Suppressor macrophage treated with lipopolysaccharide for 4 hours (primary cell): Measurements from ENCODE around the gene EPGN.

Source experiments
- DNase-seq: peaks from one replicate; pipeline ENCODE4 v3.0.0-alpha.2; 2020

Gene EPGN, protein sequence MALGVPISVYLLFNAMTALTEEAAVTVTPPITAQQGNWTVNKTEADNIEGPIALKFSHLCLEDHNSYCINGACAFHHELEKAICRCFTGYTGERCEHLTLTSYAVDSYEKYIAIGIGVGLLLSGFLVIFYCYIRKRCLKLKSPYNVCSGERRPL

DNA sequence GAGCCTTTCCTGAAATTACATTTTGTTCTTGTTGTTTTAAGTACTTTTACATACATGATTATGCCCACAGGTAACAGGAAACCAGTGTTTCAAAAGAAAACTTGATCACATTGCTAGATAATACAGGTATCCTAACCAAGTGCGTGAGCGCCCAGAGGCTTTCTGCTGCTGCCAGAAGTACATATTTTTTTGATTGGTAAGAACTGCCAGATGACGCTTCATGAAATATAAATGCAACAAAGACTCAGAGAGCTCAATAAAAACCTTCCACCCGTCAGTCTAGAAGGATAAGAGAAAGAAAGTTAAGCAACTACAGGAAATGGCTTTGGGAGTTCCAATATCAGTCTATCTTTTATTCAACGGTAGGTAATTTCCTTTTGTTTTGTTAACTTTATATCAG lies at the start of gene EPGN:
Gene EPGN (plus strand): TSS at position 256 of the 400 bp plus-strand sequence. CDS start 64 bp downstream, at position 320.
- no peak for DNase-seq

DNA sequence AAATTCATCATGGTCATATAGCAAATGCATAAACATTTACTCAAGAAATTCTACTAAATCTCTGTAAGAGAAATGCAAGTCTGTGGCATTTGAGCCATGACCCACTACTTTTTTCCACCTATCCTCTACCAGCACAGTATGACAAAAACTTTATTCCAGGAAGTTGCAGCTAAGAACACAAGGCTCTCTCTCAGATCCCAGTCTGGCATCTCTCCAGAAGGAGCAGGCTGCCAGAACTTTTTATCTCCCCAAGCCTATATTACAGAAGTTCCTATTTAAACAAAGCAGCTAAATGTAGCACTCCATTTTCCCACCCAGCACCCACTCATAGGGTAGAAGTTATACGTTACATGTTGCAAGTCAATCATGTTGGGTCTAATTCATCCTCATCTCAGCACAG lies 49.3 kb upstream of the EPGN start:
- DNase-seq = no peak

DNA sequence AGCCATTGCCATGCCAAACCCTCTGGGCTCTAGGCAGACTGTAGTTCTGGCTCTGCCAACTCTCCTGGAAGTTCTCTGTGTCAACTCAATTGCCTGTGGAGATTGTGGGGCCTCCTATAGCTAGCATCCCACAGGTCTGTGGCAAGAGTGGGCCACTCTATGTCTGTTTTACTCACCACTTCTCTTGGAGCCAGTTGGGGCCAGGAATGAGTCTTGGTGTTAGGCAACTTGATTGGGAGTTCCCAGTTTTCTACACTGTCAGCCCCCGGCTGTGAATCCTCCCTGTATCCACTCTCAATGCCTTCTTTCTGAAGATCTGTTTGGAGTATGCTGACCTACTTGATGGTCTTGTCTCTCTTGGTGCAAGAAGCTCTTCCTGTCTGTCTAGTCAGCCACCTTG lies 48.2 kb upstream of the EPGN start:
- DNase-seq = peak; percentile 23

DNA sequence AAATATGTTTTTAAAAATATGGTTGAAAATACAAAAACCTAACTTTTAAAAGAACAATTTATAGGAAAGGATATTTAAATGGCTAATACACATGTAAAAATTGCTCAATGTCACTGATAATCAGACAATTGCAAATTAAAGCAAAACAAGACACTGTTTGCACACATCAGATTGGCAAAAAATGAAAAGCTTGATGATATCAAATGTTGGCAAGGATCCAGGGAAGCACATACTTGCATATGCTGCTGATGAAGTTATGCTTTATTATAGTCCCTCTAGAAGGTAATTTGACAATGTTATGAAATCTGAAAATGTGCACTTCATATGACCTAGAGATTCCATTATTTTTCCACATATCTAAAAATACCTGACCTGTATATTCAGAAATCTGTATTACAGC lies 45.7 kb upstream of the EPGN start:
- peak; percentile 30 for DNase-seq

DNA sequence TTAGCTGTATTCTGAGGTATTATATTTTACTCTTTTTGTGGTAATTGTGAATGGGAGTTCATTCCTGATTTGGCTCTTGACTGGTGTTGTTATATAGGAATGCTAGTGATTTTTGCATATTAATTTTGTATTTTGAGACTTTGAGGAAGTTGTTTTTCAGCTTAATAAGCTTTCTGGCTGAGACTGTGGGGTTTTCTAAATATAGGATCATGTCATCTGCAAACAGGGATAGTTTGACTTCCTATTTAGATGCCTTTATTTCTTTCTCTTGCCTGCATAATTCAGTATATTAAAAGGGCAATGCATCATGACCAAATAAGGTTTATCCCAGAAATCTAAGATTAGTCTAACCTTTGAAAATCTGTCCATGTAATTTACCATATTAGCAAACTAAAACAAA lies 44.7 kb upstream of the EPGN start:
- DNase-seq = peak; percentile 19

DNA sequence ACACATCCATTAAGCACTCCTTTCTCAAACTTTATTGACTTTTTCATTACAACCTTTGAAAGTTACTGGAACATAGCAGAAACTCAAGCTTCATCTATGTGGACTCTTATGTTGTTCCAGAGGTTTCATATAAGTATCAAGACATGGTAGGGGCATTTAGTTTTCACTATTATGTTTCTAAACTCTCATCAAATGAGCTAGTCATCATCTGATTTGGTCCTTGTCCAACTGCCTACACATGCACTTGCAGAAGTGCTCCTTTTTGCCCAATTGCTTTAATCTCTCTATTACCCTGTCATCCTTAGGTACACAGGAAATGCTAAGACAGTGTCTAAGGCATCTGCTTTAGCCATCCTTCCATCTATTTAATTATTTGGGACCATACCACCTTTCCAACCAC lies 42.2 kb upstream of the EPGN start:
- peak; percentile 34 for DNase-seq

DNA sequence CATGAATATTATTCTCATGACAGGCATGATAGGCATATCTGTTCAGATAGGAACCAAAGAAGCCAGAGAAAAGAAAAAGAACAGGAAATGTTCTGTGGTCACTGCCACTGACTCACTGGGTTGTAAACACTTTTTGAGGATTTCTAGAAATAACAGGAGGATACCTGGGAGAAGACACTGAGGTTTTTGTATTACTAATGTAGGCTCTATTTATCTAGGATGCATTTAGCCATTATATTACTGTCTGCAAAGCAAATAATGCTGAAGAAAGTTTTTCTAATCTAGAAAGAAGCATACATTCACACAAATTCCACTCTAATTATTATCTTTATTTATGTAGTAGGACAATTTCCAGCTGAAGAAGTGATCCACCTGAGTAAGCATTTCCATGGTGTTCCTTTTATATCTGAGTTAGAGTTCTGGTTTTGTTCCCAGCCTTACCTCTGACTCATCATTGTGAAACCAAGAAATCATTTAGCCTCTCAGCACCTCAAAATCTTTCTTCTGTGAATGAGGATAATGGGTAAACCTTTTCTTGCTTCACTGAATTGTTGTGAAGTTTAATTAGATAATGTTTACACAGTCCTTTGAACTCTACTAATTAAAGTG lies 40.2 kb upstream of the EPGN start:
- peak; percentile 46 for DNase-seq

DNA sequence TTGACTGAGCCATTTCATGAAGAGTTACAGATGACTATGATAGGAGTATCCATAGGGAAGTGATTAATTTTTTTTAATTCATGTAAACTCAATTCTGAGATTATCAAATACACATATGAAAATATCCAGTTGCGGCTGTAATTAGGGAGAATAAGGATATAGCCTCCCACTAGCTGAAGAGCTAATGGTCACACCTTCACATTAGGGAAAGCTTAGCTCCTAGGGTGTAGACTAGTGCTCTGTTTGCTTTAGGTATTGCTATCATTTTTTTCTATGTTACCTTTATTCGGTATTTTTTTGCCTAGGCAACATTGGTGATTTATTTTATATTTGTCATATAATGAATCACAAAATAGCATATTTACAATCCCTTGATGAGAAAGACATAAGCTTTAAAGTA lies 39.6 kb upstream of the EPGN start:
- DNase-seq = no peak

DNA sequence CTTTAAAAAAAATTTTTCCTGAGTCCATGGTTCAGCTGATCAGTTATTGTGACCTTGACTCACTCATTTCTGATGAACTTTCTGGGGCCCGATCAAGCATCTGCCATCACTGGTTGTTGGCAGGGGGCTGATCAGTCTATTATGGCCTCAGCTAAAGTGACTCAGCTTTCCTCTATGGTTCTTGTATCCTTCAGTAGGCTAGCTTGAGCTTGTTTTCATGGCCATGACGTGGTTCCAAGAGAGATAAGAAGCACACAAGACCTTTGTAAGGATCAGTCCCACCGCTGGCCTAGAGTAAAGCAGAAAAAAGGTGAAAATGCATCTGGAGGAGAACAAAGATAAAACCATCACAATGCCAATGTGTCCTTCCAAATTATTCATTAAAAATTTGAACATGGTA lies 29.8 kb upstream of the EPGN start:
- DNase-seq = no peak

DNA sequence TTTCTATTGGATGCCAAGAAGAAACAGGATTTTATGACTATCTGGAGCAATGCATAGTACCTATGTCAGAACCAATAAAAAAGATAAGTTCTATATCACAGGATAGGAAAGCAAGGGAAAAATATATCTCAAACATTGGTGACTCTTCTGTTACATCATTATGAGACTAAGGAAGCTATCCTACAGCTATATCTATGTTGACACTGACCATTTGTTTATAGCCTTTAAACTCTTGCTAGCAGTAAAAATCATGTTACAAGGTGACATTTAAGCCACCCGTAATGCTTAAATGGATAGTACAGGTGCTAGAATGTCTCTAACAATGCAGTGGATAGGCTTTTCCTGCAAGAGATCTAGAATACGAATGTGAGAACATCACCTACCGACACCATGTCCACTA lies 28.6 kb upstream of the EPGN start:
- DNase-seq = no peak

DNA sequence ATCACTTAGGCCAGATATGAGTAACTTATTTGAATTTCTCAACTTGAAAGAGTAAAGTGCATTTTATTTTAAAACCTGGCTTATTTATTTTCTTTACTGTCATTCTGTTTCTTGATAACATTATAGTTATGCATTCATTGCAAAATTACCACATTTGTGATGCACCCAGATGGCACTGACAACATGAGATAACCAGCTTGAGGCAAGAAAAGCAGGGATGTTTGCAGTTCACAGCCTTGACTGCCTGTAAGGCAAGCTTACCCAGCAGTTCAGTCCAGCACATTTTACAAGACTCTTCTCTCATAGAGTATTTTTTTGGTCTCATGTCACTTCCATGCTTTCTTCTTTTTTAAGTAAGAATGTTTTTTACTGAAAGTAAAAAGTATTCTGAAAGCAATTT lies 25.3 kb upstream of the EPGN start:
- DNase-seq = no peak

DNA sequence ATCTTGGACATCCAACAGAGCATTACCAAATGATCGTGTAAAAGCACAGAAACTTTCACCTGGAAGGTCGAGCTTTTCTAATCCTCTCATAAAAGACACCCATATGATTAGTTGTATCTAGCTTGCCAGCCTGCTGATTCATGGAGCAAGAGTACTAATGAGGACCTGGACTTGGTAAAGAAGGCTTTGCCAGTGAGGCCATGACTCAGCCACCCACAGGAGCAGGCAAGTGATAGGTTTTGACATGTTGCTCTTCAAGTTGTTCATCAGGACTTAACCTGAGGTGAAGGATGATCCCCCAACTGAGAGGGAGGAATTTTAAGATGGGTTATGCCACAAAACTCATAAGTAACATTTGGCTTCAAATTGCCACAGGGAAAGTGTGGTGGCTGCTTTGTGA lies 24.7 kb upstream of the EPGN start:
- DNase-seq = no peak

DNA sequence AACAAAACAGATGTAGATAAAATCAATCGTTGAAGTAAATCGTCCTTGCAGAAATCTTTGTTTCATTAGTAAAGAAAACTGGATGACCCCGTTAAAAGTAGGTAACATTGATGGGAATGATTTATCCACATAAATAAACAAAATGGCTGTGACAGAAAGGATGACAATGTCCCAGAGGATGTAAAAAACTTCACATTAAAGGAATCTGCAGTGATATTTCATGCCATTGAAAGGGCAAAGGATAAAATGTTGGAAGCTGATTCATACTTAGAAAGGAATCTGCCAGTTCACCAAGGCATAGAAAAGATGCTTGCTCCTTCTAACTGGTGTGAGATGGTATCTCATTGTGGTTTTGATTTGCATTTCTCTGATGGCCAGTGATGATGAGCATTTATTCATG lies 24.2 kb upstream of the EPGN start:
- DNase-seq = no peak

DNA sequence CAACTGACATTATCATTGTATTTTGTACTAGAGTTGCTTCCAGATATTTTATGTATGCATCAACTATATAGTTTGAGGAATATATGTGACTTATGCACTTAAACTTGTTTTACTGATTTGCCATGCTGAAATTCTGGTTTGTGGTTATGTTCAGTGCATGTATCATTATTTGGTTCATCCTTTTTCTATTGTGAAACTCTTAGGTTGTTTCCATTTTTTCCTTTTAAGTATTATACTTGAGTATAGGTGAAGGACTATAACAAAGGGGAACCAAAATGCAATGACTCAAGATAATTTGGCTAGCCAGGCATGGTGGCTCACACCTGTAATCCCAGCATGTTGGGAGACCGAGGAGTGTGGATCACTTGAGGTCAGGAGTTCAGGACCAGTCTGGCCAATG lies 21.1 kb upstream of the EPGN start:
- DNase-seq = no peak

DNA sequence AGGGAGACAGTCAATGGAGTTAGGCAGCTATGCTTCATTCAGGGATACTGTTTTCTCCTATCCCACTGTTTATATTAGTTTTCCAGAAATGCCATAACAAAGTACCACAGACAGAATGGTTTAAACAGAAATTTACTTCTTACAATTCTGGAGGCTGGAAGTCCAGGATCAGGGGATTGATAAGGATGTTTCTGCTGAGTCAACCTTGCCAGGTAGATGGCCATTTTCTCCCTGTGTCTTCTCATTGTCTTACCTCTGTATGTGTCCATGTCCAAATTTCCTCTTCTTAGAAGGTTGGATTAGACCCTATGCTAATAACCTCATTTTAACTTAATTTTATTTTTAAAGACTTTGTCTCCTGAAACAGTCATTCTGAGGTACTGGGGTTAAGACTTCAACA lies 20.5 kb upstream of the EPGN start:
- DNase-seq = no peak

DNA sequence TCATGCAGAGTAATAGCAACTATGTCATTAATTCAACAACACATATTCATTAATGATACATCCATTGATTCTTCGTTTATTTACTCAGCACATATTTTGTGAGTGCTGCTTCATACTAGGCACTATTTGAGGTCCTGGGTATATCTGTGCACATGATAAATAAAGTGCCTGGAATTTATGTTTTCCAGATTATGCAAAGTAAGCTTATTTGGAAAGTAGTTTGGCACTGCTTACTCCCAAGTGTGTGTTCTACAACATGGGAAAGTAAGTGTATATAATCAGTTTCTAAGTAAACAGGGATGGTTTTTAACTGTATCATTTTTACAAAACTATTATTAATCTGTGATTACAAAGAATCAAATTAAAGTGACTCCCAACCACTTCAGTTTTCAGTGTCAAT lies 16.8 kb upstream of the EPGN start:
- no peak for DNase-seq

DNA sequence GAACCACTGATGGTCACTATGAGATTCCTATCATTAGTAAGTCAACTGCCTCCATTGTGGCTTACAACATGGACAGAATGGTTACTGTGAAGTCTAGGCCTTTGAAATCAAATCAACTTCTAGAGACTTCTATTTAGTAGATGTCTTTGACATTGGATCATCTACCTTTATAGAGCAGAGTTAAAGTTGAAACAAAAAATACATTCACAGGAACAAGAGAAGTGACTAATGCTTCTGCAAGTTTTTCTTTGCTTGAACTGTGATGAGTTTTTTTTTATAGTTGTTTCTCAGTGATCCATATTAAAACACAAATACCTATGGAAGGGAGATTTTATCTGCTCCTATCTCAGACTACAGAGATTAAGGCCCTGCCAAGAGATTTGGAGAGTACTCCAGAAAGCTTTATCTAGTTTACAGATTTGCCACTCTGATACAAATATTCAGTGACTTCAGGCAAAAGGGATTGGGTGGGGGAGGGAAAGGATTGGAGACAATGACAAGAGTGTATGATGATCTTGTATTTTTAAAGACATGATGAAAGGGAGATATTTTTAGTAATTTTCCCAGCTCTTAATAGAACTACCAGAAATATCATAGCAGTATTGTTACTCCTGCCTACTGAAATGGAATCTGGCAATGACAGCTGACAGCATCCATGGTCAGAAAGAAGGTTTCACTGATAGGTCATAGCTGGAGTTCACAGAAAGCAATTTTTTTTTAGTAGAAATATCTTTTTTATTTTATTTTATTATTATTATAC lies 16.0 kb upstream of the EPGN start:
- DNase-seq = no peak

DNA sequence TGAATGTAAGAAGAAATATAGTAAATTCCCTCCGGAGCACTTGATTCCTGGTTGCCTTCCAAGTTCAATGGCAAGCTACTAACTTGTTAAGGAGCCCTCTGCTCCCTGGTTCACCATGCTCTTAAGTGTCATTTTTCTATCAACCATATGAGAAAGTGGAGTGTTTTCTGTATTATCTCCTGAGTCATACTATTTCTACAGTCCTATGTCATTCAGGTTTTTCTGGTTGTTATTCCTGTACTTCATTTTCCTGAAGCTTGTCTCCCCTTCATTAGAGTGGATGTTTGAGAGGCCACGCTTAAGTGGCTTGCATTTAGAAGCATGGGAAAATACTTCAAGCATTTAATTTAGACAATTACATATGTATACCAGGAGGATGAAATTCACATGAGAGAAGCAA lies 14.7 kb upstream of the EPGN start:
- DNase-seq = no peak

DNA sequence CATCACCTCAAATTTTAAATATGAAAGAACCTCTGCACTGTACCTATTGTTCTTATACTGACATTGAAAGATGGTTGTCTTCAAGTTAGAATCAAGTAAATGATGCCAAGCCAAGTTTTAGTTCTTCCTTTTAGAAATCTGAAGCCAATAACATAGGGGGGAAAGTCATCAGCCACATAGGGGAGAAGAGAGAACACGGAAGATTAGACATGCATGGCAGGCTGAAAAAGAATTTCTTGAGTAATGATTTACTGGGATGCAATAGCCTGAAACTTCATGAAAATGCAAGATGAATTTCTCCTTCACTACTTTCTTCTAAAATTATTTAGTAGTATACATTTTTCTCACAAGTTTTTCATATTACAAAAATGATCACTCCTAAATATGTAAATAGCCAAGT lies 13.6 kb upstream of the EPGN start:
- no peak for DNase-seq

DNA sequence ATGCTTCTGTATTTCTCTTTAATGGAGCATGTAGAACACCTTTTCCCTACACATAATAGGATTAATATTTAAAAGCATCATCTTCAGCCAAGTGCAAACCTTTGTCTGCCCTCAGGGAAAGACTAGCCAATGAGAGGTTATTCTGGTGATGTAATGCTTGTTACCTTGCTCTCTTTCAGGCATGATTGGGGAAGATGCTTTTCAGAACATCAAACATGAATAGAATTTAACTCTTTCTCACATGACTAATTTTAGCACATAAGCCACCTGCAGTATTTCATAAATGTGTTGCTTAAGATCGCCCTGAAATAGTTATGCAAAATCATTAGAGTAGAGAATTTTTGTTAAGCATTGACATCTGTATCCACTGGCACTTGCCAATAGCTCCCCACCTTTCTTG lies 10.7 kb upstream of the EPGN start:
- DNase-seq = no peak

DNA sequence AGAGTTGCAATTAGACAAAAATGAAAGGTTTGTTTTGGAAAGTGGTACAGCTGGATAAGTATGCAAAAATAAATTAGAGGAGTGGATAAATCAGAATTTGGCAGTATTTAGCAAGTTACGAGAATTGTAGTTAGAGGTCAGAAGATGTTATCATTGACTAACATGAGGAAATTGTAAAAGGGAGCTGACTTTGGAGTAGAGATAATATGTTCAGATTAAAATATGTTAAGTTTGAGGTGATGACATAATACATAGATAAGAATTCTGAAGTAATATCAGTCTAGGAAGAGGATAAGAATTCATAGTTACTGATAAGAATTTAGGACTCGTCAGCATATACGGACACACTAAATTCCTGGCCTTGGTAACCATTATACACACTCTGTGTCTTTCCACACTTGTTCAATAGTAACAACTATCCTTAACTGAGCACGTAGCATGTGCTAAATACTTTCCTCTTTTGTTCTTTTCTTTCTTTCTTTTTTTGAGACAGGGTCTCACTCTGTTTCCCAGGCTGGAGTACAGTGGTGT lies 4.1 kb upstream of the EPGN start:
- no peak for DNase-seq

DNA sequence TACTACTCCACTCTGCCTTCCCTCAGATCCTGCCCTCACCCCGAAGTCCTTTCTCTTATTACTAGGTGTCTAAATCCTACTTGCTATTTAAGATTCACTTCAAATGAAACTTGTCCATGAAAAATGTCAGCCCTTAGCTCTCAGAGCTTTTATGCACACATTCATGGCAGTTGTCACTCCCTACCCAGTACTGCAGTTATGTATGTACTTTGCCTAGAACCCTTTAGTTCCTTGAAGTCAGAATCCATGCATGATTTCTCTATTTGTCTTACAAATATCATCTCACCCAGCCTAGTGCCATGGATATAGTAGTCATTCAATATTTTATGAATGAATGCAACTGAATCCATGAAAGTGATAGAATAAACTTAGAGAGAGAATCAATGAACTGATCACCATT lies 3.3 kb upstream of the EPGN start:
- no peak for DNase-seq

DNA sequence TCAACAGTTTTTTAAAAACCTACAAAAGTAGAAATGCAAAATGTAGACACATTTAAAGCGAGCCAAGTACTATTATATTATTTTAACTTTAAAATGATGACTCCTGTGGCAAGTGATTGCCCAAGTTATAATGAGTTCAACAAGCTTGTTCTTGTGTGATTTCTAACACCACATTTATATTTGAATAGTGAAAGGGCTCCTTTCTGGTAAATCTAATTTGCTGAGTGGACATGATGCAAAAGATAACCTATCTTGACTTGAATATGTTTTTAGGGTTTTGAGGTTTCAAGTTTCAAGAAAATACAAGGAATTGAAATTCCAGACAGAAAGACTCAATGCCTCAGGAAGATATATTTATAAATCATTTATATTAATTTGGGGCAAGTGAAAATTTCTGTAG lies 1.1 kb upstream of the EPGN start:
- DNase-seq = no peak

DNA sequence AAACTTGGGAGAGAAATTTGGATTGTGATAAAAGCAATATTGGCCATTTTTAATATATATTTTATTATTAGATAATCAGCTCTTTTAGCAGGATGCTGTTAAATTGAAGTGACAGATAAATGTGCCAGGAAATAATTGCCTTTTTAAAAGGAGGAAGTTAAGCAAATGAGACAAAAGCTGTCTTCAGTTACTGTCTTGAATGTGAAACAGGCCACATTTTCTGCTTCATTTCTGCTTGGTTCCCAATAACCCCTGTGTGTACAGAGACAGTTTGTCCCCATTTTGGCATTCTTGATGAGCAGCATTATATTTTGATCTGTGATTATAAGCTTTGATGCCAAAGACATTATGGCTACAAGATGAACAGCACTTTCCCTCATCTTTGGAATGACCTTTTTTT lies 953 bp downstream of the EPGN start:
- peak; percentile 13 for DNase-seq
